ENCODE results near the gene TTYH2. TPM values are rescaled to one million over a fixed set of nuclear protein-coding genes. Genes with fewer than 3 reads are reported as not detected.

Gene TTYH2
- total RNA-seq, 2 experiments from 2014 or later = 4.7 to 6.3 TPM

DNA sequence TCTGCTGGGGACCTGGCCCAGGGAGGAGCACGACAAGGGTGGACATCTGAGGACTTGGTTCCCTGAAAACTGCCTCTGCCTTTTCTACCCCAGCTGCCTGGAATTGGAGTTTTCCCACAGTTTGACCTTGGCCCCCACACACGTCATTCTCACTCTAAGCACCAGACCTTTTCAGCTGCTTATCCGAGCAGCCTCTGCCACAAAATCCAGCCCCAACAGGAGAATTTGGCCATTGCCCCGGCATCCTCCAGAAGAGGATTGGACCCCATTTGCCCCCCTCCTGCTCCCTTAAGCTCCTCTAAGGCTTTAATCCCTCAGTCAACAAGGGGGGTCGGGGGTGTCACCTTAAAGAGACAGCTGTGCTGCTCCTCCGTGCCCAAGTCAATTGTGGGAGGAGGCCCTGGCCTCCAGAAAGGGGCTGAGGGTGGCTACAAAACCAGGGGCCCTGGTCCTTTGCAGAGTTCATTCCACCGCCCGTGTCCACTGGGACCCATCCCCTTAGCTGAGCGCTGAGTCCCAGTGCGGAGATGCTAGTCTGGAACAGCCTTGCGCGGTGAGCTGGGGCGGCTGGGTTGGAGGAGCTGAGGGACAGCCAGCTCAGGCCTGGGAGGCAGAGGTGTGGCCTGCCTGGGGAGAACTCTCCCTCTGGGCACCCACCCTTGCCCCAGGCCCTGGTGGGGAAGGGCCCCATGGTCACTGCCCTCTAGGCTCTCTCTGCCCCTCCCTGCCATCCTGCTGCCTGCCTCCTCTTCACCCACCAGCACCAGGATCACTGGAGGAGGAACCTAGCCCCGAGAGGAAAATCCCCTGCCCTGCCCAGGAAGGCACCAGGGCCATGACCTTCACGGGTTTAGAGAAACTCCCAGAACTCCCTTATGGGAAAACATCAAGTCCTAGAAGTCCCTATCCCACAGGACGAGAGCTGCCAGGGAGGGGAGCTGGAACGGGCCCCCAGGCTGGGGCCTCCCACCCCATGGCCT is 18.8 kb downstream of the TTYH2 start:
- POLR2A ChIA-PET = interaction anchor here (0.5 kb wide), 1 partner anchor 281 kb away, joined by 3 read pairs; no protein-coding TSS in a partner anchor
- ATAC-seq (no peak), DNase-seq (no peak)
- Mint-ChIP-seq H3K36me3 (ENCODE audit: low read depth) (no peaks in the 10 kb centered on the region), H3K4me1 (ENCODE audit: low read depth) (no peaks in the 10 kb centered on the region), H3K27ac (no peak overlapping the region), H3K9me3 (ENCODE audit: insufficient read depth) (no peaks in the 10 kb centered on the region), H3K27me3 (ENCODE audit: low read depth) (no peaks in the 10 kb centered on the region), H3K4me3 (no peak overlapping the region)
- CTCF ChIA-PET = interaction anchor here (1.4 kb wide), 1 partner anchor 26 kb away, joined by 3 read pairs; no protein-coding TSS in a partner anchor

- Mint-ChIP-seq H3K9me3 (ENCODE audit: insufficient read depth) (no peaks in the 10 kb centered on the region), H3K4me3 (no peak overlapping the region), H3K4me1 (ENCODE audit: low read depth) (no peaks in the 10 kb centered on the region), H3K36me3 (ENCODE audit: low read depth) (no peaks in the 10 kb centered on the region), H3K27ac (no peak overlapping the region), H3K27me3 (ENCODE audit: low read depth) (no peaks in the 10 kb centered on the region)
- DNase-seq (no peak), ATAC-seq (no peak)
- POLR2A ChIA-PET = no interaction called here
- CTCF ChIA-PET = interaction anchor here (0.6 kb wide), 1 partner anchor 49 kb away, joined by 3 read pairs; no protein-coding TSS in a partner anchor
Measured at GRCh38 chr17:74233937-74234336, 20.6 kb downstream of the TTYH2 start.

DNA sequence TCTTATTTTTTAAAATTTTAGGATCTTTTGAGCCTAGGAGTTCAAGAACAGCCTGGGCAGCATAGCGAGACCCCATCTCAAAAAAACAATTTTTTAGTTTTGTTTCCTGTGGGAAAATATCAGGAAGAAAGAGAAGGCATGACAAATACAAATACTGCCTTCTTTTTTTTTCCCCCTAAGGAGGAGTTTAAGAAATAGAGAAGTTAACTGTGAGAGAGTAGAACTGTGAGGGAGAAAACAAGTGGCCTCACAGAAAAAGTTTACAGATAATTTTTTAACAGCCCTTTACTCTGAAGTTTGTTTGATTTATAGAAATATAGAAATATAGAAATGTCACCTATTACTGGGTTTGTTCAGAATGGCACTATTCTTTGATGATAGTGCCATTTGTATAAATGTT is 21.1 kb downstream of the TTYH2 start:
- no peak overlapping the region for H3K4me3 Mint-ChIP-seq
- no peak for DNase-seq
- ChIA-PET CTCF (no interaction called here), POLR2A (no interaction called here)
- no peak overlapping the region for H3K27ac Mint-ChIP-seq
- no peaks in the 10 kb centered on the region for H3K9me3 Mint-ChIP-seq (ENCODE audit: insufficient read depth)
- H3K36me3 Mint-ChIP-seq (ENCODE audit: low read depth) = no peaks in the 10 kb centered on the region
- no peaks in the 10 kb centered on the region for H3K27me3 Mint-ChIP-seq (ENCODE audit: low read depth)
- H3K4me1 Mint-ChIP-seq (ENCODE audit: low read depth) = no peaks in the 10 kb centered on the region
- ATAC-seq = no peak

- Mint-ChIP-seq H3K9me3 (ENCODE audit: insufficient read depth) (no peaks in the 10 kb centered on the region), H3K36me3 (ENCODE audit: low read depth) (no peaks in the 10 kb centered on the region), H3K4me3 (no peak overlapping the region), H3K27me3 (ENCODE audit: low read depth) (no peaks in the 10 kb centered on the region), H3K4me1 (ENCODE audit: low read depth) (no peaks in the 10 kb centered on the region), H3K27ac (no peak overlapping the region)
- ATAC-seq (no peak), DNase-seq (no peak)
- POLR2A ChIA-PET = no interaction called here
- CTCF ChIA-PET = no interaction called here
Measured at GRCh38 chr17:74235040-74235581, 21.7 kb downstream of the TTYH2 start.

- Mint-ChIP-seq H3K36me3 (ENCODE audit: low read depth) (no peaks in the 10 kb centered on the region), H3K4me3 (no peak overlapping the region), H3K27me3 (ENCODE audit: low read depth) (no peaks in the 10 kb centered on the region), H3K27ac (no peak overlapping the region), H3K9me3 (ENCODE audit: insufficient read depth) (no peaks in the 10 kb centered on the region), H3K4me1 (ENCODE audit: low read depth) (no peaks in the 10 kb centered on the region)
- DNase-seq (no peak), ATAC-seq (no peak)
- CTCF ChIA-PET = no interaction called here
- POLR2A ChIA-PET = no interaction called here
Measured at GRCh38 chr17:74235911-74236371, 22.6 kb downstream of the TTYH2 start.

GRCh38 chr17:74237321-74237720 is 23.9 kb downstream of the TTYH2 start:
- ChIA-PET POLR2A (no interaction called here), CTCF (interaction anchor here (0.8 kb wide), 1 partner anchor 12 kb away, joined by 3 read pairs; no protein-coding TSS in a partner anchor)
- no peak for ATAC-seq
- DNase-seq = no peak
- no peaks in the 10 kb centered on the region for H3K36me3 Mint-ChIP-seq (ENCODE audit: low read depth)
- H3K27ac Mint-ChIP-seq = no peak overlapping the region
- H3K9me3 Mint-ChIP-seq (ENCODE audit: insufficient read depth) = no peaks in the 10 kb centered on the region
- no peaks in the 10 kb centered on the region for H3K4me1 Mint-ChIP-seq (ENCODE audit: low read depth)
- no peaks in the 10 kb centered on the region for H3K27me3 Mint-ChIP-seq (ENCODE audit: low read depth)
- no peak overlapping the region for H3K4me3 Mint-ChIP-seq

- no peaks in the 10 kb centered on the region for H3K36me3 Mint-ChIP-seq (ENCODE audit: low read depth)
- H3K4me1 Mint-ChIP-seq (ENCODE audit: low read depth) = no peaks in the 10 kb centered on the region
- DNase-seq (no peak), ATAC-seq (no peak)
- POLR2A ChIA-PET = interaction anchor here (0.6 kb wide), 1 partner anchor 41 kb away, joined by 3 read pairs; no protein-coding TSS in a partner anchor
- CTCF ChIA-PET = no interaction called here
- H3K27me3 Mint-ChIP-seq (ENCODE audit: low read depth) = no peaks in the 10 kb centered on the region
- H3K4me3 Mint-ChIP-seq = no peak overlapping the region
- H3K27ac Mint-ChIP-seq = no peak overlapping the region
- H3K9me3 Mint-ChIP-seq (ENCODE audit: insufficient read depth) = no peaks in the 10 kb centered on the region
Measured at GRCh38 chr17:74239172-74239571, 25.8 kb downstream of the TTYH2 start.

DNA sequence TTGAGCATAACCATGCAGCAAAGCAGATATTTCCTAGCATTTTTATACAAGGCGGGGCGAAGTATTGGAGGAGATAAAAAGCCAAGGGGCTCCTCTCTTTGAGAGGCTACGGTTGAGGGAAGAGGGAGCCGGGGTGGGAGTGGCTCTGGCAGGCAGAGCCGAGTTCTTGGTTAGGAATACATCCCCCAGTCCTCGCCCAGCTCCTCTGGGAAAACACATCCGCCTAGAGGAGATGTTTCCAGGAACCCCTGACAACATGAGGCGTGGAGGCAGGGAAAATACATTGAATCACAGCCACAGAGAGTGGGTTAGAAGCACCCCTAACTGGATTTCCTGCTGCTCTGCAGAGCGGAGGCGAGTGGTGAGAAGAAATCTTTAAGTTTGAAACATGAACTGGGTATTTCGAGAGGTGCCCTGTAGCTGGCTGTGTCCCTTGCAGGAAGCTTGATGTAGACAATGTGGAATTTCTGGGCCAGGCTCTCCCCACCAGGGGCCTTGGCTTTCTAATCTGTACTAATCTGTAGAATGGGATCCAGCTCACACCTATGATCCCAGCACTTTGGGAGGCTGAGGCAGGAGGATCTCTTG is 27.3 kb downstream of the TTYH2 start:
- Mint-ChIP-seq H3K9me3 (ENCODE audit: insufficient read depth) (no peaks in the 10 kb centered on the region), H3K4me3 (no peak overlapping the region), H3K27me3 (ENCODE audit: low read depth) (no peaks in the 10 kb centered on the region), H3K27ac (no peak overlapping the region), H3K4me1 (ENCODE audit: low read depth) (no peaks in the 10 kb centered on the region), H3K36me3 (ENCODE audit: low read depth) (no peaks in the 10 kb centered on the region)
- no peak for ATAC-seq
- no peak for DNase-seq
- POLR2A ChIA-PET = no interaction called here
- CTCF ChIA-PET = interaction anchor here (0.6 kb wide), 2 partner anchors 346 to 727 kb away, joined by 3 to 4 read pairs; no protein-coding TSS in a partner anchor

- ChIA-PET POLR2A (no interaction called here), CTCF (no interaction called here)
- no peak overlapping the region for H3K27ac Mint-ChIP-seq
- no peak for DNase-seq
- H3K27me3 Mint-ChIP-seq (ENCODE audit: low read depth) = no peaks in the 10 kb centered on the region
- no peak overlapping the region for H3K4me3 Mint-ChIP-seq
- ATAC-seq = no peak
- H3K36me3 Mint-ChIP-seq (ENCODE audit: low read depth) = no peaks in the 10 kb centered on the region
- H3K4me1 Mint-ChIP-seq (ENCODE audit: low read depth) = no peaks in the 10 kb centered on the region
- H3K9me3 Mint-ChIP-seq (ENCODE audit: insufficient read depth) = no peaks in the 10 kb centered on the region
Measured at GRCh38 chr17:74241431-74241830, 28.1 kb downstream of the TTYH2 start.

DNA sequence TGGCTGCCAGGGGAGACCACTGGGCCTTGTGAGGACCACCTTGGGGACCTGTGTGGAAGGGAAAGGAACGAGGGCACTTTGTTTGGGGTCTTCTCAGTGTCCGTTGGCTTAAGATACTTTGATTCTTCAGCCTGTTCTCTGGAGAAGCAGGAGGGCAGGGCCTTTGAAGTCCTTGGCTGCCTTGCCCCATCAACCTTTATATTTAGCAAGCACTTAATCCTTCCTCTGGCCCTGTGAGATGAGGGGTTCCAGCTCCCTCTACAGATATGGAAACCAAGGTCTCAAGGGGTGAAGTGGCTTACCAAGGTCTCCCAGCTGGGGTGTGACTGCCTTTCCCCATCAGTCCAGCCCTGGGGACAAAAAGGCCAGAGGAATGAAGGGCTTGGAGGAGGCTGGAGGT is 28.5 kb downstream of the TTYH2 start:
- H3K4me3 Mint-ChIP-seq = no peak overlapping the region

DNA sequence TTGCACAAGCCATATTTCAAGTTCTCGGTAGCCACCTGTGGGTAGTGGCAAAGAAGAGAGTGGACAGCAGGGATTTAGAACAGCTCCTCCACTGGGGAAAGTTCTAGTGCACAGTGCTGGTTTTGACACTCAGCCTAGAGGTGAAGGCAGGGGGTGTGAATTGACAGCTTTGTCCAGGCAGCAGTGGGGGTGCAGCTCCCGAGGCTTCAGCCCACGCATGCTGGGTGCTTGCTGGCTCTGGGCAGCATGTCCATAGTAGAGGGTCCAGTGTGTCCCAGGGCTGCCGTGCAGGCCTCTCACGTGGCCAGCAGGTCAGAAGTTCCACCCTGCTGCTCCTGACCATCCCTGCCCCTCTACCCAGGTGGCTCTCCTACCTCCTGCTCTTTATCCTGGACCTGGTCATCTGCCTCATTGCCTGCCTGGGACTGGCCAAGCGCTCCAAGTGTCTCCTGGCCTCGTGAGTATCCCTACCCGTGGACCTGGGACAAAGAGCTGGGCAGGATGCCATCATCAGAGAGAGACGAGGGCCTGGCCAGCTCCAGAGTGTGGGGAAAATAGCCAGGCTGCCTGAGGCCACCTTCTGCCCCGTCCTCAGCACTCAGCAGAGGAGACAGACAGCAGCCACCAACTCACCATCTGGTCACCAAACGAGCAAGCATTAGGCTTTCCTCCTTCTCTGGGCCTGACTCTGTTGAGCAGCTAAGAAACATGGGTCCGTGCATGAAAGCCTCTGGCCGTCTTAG is 29.8 kb downstream of the TTYH2 start:
- CTCF ChIA-PET = no interaction called here
- Mint-ChIP-seq H3K9me3 (ENCODE audit: insufficient read depth) (no peaks in the 10 kb centered on the region), H3K4me3 (no peak overlapping the region), H3K27me3 (ENCODE audit: low read depth) (no peaks in the 10 kb centered on the region), H3K4me1 (ENCODE audit: low read depth) (no peaks in the 10 kb centered on the region), H3K36me3 (ENCODE audit: low read depth) (no peaks in the 10 kb centered on the region), H3K27ac (no peak overlapping the region)
- DNase-seq (no peak), ATAC-seq (no peak)
- POLR2A ChIA-PET = no interaction called here

More for the DNA sequence above, 28.5 kb downstream of the TTYH2 start:
- no peaks in the 10 kb centered on the region for H3K9me3 Mint-ChIP-seq (ENCODE audit: insufficient read depth)
- DNase-seq = no peak
- POLR2A ChIA-PET = no interaction called here
- H3K27ac Mint-ChIP-seq = no peak overlapping the region
- ATAC-seq = no peak
- no peaks in the 10 kb centered on the region for H3K36me3 Mint-ChIP-seq (ENCODE audit: low read depth)
- H3K27me3 Mint-ChIP-seq (ENCODE audit: low read depth) = no peaks in the 10 kb centered on the region
- H3K4me1 Mint-ChIP-seq (ENCODE audit: low read depth) = no peaks in the 10 kb centered on the region
- CTCF ChIA-PET = no interaction called here
